ENCODE data around the gene PTP4A2. TPM values are rescaled to one million over a fixed set of nuclear protein-coding genes. Genes with fewer than 3 reads are reported as not detected.

PTP4A2 gene
- total and polyA plus RNA-seq, 2 of the 13 experiments (the other 11 are each of a cell fraction or from before 2014, with no cell fraction given): 173 to 225 TPM

DNA sequence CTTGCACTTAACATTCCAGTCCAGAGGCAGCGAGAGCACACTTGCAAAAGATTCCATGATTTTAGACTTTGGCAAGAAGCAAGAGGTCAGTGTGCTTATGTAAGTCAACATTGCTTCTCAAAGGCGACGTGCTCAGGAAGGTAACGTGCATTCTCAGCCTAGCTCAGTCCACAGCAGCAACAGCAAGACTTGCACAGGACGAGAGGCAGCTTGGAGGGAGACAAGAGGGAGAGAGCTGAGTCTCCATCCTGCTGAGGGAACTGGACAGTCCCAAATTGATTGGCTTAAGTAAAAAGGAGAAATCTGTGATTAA lies 56.5 kb downstream of the PTP4A2 start (continued):
- TF ChIP-seq, protein P1, sequence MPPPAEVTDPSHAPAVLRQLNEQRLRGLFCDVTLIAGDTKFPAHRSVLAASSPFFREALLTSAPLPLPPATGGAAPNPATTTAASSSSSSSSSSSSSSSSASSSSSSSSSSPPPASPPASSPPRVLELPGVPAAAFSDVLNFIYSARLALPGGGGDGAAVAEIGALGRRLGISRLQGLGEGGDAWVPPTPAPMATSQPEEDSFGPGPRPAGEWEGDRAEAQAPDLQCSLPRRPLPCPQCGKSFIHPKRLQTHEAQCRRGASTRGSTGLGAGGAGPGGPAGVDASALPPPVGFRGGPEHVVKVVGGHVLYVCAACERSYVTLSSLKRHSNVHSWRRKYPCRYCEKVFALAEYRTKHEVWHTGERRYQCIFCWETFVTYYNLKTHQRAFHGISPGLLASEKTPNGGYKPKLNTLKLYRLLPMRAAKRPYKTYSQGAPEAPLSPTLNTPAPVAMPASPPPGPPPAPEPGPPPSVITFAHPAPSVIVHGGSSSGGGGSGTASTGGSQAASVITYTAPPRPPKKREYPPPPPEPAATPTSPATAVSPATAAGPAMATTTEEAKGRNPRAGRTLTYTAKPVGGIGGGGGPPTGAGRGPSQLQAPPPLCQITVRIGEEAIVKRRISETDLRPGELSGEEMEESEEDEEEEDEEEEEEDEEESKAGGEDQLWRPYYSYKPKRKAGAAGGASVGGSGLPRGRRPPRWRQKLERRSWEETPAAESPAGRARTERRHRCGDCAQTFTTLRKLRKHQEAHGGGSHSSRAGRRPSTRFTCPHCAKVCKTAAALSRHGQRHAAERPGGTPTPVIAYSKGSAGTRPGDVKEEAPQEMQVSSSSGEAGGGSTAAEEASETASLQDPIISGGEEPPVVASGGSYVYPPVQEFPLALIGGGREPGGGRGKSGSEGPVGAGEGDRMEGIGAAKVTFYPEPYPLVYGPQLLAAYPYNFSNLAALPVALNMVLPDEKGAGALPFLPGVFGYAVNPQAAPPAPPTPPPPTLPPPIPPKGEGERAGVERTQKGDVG (CRISPR knock-in tag; IDR thresholded peaks at IDR 0.05; ENCODE audit: borderline replicate concordance): no peak
- TF ChIP-seq ZNF788 (CRISPR knock-in tag; IDR thresholded peaks at IDR 0.05; ENCODE audit: borderline replicate concordance): peak; percentile 5; the same call in 1 of the 2 replicates
- no peak for TF ChIP-seq SMYD3 (CRISPR knock-in tag; IDR thresholded peaks at IDR 0.05)
- TF ChIP-seq CENPT (CRISPR knock-in tag; IDR thresholded peaks at IDR 0.05; ENCODE audit: low read depth): no peak
- no peak for TF ChIP-seq ZNF331 (CRISPR knock-in tag; IDR thresholded peaks at IDR 0.05)
- no peak for TF ChIP-seq NR2F2 (IDR thresholded peaks at IDR 0.05; ENCODE audit: borderline replicate concordance, low read depth)
- TF ChIP-seq, protein P2, sequence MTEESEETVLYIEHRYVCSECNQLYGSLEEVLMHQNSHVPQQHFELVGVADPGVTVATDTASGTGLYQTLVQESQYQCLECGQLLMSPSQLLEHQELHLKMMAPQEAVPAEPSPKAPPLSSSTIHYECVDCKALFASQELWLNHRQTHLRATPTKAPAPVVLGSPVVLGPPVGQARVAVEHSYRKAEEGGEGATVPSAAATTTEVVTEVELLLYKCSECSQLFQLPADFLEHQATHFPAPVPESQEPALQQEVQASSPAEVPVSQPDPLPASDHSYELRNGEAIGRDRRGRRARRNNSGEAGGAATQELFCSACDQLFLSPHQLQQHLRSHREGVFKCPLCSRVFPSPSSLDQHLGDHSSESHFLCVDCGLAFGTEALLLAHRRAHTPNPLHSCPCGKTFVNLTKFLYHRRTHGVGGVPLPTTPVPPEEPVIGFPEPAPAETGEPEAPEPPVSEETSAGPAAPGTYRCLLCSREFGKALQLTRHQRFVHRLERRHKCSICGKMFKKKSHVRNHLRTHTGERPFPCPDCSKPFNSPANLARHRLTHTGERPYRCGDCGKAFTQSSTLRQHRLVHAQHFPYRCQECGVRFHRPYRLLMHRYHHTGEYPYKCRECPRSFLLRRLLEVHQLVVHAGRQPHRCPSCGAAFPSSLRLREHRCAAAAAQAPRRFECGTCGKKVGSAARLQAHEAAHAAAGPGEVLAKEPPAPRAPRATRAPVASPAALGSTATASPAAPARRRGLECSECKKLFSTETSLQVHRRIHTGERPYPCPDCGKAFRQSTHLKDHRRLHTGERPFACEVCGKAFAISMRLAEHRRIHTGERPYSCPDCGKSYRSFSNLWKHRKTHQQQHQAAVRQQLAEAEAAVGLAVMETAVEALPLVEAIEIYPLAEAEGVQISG (CRISPR knock-in tag; IDR thresholded peaks at IDR 0.05): no peak
- no peak for TF ChIP-seq DNMT1 (CRISPR knock-in tag; IDR thresholded peaks at IDR 0.05)
- TF ChIP-seq MED13 (CRISPR knock-in tag; IDR thresholded peaks at IDR 0.05): no peak
- peak; percentile 53; the same call in 1 of the 2 replicates for TF ChIP-seq CEBPG (CRISPR knock-in tag; IDR thresholded peaks at IDR 0.05)
- no peak for TF ChIP-seq ZNF619 (CRISPR knock-in tag; IDR thresholded peaks at IDR 0.05)
- no peak for TF ChIP-seq MYPOP (CRISPR knock-in tag; IDR thresholded peaks at IDR 0.05)
- TF ChIP-seq HMGXB4 (CRISPR knock-in tag; IDR thresholded peaks at IDR 0.05; ENCODE audit: borderline replicate concordance in 1 of 2, low read depth in 1 of 2): no peak
- no peak for TF ChIP-seq ZNF577 (CRISPR knock-in tag; IDR thresholded peaks at IDR 0.05; ENCODE audit: borderline replicate concordance, low read depth)
- TF ChIP-seq STAT5B (CRISPR knock-in tag; IDR thresholded peaks at IDR 0.05): no peak
- TF ChIP-seq, protein P3, sequence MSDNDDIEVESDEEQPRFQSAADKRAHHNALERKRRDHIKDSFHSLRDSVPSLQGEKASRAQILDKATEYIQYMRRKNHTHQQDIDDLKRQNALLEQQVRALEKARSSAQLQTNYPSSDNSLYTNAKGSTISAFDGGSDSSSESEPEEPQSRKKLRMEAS (IDR thresholded peaks at IDR 0.05): peak; percentile 59; the same call in 1 of the 2 replicates
- peak; percentile 78 for TF ChIP-seq TEAD3 (CRISPR knock-in tag; optimal IDR thresholded peaks at IDR 0.05; ENCODE audit: borderline replicate concordance)
- TF ChIP-seq ZFX (CRISPR knock-in tag; IDR thresholded peaks at IDR 0.05; ENCODE audit: low read depth): peak; percentile 29; the same call in 1 of the 2 replicates
- 0 out of 2 replicates have a peak, but pooled peaks have one; percentile 17 for TF ChIP-seq ZNF772 (CRISPR knock-in tag; IDR thresholded peaks at IDR 0.05)
- TF ChIP-seq, protein P4, sequence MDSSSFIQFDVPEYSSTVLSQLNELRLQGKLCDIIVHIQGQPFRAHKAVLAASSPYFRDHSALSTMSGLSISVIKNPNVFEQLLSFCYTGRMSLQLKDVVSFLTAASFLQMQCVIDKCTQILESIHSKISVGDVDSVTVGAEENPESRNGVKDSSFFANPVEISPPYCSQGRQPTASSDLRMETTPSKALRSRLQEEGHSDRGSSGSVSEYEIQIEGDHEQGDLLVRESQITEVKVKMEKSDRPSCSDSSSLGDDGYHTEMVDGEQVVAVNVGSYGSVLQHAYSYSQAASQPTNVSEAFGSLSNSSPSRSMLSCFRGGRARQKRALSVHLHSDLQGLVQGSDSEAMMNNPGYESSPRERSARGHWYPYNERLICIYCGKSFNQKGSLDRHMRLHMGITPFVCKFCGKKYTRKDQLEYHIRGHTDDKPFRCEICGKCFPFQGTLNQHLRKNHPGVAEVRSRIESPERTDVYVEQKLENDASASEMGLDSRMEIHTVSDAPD (CRISPR knock-in tag; IDR thresholded peaks at IDR 0.05): no peak

Data from HepG2 (cell line).